MCF 10A (cell line): ENCODE data around the gene SORBS2. TPM values are rescaled to one million over a fixed set of nuclear protein-coding genes. Genes with fewer than 3 reads are reported as not detected.
"Not testable (repeated sequence)": the region's sequence is repeated elsewhere in the genome, so short reads cannot be mapped to it uniquely, and the experiment has no call there.

ENCODE experiments used
- BruUV-seq: library from RNA; stranded (reverse); fragments of 400-500 nt; replicated peaks from 2 replicates; lab custom pipeline; 2021; lab: Mats Ljungman, UMichigan
- CTCF ChIA-PET: fragments of 300-600 bp; sonication (Branson Sonifier 250); formaldehyde crosslinking; extraction: SDS; loops from one replicate; lab custom pipeline; 2021; ENCODE audit warnings: antibody characterized with exemption, inconsistent platforms; lab: Yijun Ruan, JAX
- POLR2A ChIA-PET: fragments of 300-600, 350-650 bp; sonication (Branson Sonifier 250); formaldehyde crosslinking; extraction: SDS; loops from one replicate; lab custom pipeline; 2020; ENCODE audit warnings: antibody characterized with exemption, inconsistent platforms; lab: Yijun Ruan, JAX
- DNase-seq: peaks from one replicate; pipeline ENCODE4 v3.0.0-alpha.2; 2018; ENCODE audit not compliant: unreplicated experiment
- H3K27ac Mint-ChIP-seq: one replicate; pipeline ENCODE4 v1.8.0; 2022; ENCODE audit warnings: mild to moderate bottlenecking, low read depth, mixed read lengths; ENCODE audit not compliant: unreplicated experiment
- H3K27me3 Mint-ChIP-seq: one replicate; pipeline ENCODE4 v1.8.0; 2022; ENCODE audit warnings: mixed read lengths; ENCODE audit not compliant: insufficient read depth, unreplicated experiment
- H3K36me3 Mint-ChIP-seq: one replicate; pipeline ENCODE4 v1.8.0; 2022; ENCODE audit warnings: mild to moderate bottlenecking, moderate library complexity, mixed read lengths; ENCODE audit not compliant: insufficient read depth, unreplicated experiment
- H3K4me1 Mint-ChIP-seq: one replicate; pipeline ENCODE4 v1.8.0; 2022; ENCODE audit warnings: mixed read lengths; ENCODE audit not compliant: insufficient read depth, unreplicated experiment
- H3K4me3 Mint-ChIP-seq: one replicate; pipeline ENCODE4 v1.8.0; 2022; ENCODE audit warnings: mild to moderate bottlenecking, moderate library complexity, mixed read lengths; ENCODE audit not compliant: unreplicated experiment
- H3K9me3 Mint-ChIP-seq: one replicate; pipeline ENCODE4 v1.8.0; 2022; ENCODE audit warnings: mixed read lengths; ENCODE audit not compliant: unreplicated experiment
- intact Hi-C: fragments of 100-400 bp; cut with micrococcal nuclease; formaldehyde crosslinking; loops from 2 replicates; pipeline ENCODE4 v1.14.1; 2022
- total RNA-seq: library from RNA; stranded (reverse); gene quantifications from 2 replicates; pipeline ENCODE4 v1.2.3, GENCODE V29; 2022
- TF ChIP-seq, protein P1 (sequence below): fragments of 200-600 bp; IDR thresholded peaks from one replicate; pipeline ENCODE4 v1.8.0; 2022; ENCODE audit warnings: antibody characterized with exemption, mild to moderate bottlenecking; ENCODE audit not compliant: unreplicated experiment

The SORBS2 gene
- total RNA-seq, 1 experiment from 2014 or later: 19.3 TPM

DNA sequence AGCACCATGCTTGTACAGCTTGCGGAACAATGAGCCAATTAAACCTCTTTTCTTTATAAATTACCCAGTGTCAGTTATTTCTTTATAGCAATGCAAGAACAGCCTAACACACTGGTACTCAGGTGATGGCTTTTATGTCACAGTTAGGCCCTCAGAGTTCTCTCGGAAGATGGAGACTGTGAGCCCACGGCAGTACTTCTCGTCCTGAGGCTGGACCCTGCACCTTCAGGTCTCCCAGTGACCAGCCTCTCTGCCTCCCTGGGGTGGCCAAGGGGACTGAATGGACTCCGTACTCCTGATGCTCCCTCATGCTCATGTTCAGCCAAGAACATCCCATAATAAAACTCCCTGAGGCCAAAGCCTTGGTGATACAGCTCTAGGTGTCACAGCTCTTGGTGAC is 251.7 kb downstream of the SORBS2 start:
- TF ChIP-seq, protein P1, sequence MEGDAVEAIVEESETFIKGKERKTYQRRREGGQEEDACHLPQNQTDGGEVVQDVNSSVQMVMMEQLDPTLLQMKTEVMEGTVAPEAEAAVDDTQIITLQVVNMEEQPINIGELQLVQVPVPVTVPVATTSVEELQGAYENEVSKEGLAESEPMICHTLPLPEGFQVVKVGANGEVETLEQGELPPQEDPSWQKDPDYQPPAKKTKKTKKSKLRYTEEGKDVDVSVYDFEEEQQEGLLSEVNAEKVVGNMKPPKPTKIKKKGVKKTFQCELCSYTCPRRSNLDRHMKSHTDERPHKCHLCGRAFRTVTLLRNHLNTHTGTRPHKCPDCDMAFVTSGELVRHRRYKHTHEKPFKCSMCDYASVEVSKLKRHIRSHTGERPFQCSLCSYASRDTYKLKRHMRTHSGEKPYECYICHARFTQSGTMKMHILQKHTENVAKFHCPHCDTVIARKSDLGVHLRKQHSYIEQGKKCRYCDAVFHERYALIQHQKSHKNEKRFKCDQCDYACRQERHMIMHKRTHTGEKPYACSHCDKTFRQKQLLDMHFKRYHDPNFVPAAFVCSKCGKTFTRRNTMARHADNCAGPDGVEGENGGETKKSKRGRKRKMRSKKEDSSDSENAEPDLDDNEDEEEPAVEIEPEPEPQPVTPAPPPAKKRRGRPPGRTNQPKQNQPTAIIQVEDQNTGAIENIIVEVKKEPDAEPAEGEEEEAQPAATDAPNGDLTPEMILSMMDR: no peak
- Mint-ChIP-seq H3K4me3 (no peak overlapping the region), H3K36me3 (no peaks in the 10 kb centered on the region), H3K9me3 (no peaks in the 10 kb centered on the region), H3K4me1 (peaks cover 12% of the 10 kb centered on the region), H3K27me3 (no peaks in the 10 kb centered on the region), H3K27ac (no peak overlapping the region)
- ChIA-PET CTCF (interaction anchor here (0.6 to 1.1 kb wide), 3 partner anchors 15 to 37 kb away, joined by 3 read pairs; no protein-coding TSS in a partner anchor), POLR2A (interaction anchor here (0.7 kb wide), 1 partner anchor 807 kb away, joined by 4 read pairs; no protein-coding TSS in a partner anchor)
- DNase-seq: no peak
- no TSS peak for BruUV-seq
- intact Hi-C loops: no loop called here

DNA sequence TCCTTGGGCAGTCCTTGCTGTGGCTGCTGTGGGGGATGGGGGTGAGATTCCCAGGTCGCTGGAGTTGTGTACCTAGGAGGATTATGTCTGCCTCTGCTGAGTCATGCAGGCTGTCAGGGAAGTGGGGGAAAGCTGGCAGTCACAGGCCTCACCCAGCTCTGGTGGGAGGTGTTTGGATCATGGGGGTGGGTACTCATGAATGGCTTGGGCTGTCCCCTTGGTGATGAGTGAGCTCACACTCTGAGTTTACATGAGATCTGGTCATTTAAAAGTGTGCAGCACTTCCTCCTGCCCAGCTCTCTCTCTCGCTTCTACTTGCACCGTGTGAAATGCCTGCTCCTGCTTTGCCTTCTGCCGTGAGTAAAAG is 252.1 kb downstream of the SORBS2 start:
- Mint-ChIP-seq H3K9me3 (no peaks in the 10 kb centered on the region), H3K27me3 (no peaks in the 10 kb centered on the region), H3K4me1 (peaks cover 12% of the 10 kb centered on the region), H3K36me3 (no peaks in the 10 kb centered on the region), H3K4me3 (no peak overlapping the region), H3K27ac (no peak overlapping the region)
- peak; percentile 83 for DNase-seq
- BruUV-seq: no TSS peak
- TF ChIP-seq, protein P1: no peak
- CTCF ChIA-PET: interaction anchor here (1.1 kb wide), 1 partner anchor 38 kb away, joined by 3 read pairs; no protein-coding TSS in a partner anchor
- intact Hi-C loops: no loop called here
- POLR2A ChIA-PET: no interaction called here

DNA sequence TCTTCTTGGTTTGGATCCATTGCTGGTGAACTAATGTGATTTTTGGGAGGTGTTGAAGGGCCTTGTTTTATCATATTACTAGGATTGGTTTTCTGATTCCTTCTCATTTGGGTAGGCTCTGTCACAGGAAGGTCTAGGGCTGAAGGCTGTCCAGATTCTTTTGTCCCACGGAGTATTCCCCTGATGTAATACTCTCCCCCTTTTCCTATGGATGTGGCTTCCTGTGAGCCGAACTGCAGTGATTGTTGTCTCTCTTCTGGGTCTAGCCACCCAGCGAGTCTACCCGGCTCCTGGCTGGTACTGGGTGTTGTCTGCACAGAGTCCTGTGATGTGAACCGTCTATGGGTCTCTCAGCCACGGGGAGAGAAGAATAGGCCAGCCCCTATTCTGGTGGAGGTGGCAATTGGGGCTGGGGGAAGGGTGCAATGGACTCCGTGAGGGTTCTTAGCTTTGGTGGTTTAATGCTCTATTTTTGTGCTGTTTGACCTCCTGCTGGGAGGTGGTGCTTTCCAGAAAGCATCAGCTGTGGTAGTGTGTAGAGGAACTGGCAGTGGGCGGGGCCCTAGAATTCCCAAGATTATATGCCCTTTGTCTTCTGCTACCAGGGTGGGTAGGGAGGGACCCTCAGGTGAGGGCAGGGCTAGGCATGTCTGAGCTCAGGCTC is 252.6 kb downstream of the SORBS2 start:
- POLR2A ChIA-PET: interaction anchor here (0.7 kb wide), 1 partner anchor 668 kb away, joined by 3 read pairs; the partner anchor contains the start of gene KLKB1
- not testable (repeated sequence) for H3K27ac Mint-ChIP-seq, BruUV-seq

DNA sequence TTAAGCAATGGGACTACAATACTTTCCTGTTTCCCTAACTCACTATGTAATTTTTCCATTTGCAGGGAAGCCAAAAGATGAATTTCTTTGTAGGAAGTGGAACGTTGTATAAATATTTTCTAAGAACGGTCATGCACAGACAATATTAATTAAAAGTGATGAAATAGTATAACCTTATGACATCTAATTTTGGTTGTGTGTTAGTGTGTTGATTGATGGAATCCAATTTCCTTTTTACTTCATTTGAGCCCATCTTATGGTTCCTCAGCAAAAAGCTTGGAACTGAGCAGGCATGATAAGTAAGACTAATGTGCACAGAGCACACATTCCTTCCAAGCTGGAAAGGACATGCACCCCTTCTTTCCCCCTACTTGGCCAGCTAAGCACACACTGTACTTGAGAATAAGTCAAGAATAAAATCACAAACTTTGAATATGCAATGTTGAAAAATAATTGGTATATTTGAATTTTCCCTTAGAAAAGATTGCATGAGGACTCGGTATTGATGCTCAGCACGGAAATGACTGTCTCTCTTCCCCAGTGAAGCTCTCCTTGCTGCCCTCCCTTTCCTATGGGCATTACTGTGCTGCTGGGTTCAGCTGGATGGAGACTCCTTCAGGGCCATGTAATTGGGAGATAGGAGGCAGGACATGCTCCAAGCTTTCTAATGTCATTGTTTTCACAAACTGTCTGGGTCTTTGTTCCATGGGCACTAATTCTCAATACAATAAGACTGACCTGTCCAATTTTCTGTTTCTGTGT is 257.4 kb downstream of the SORBS2 start:
- TF ChIP-seq, protein P1: no peak
- CTCF ChIA-PET: interaction anchor here (0.7 to 0.8 kb wide), 2 partner anchors 38 to 281 kb away, joined by 3 read pairs; no protein-coding TSS in a partner anchor
- Mint-ChIP-seq H3K9me3 (no peaks in the 10 kb centered on the region), H3K27ac (no peak overlapping the region), H3K4me1 (peaks cover 4% of the 10 kb centered on the region), H3K36me3 (no peaks in the 10 kb centered on the region), H3K4me3 (no peak overlapping the region), H3K27me3 (no peaks in the 10 kb centered on the region)
- DNase-seq: no peak
- BruUV-seq: no TSS peak
- intact Hi-C loops: no loop called here
- POLR2A ChIA-PET: no interaction called here

More for the DNA sequence above, 252.6 kb downstream of the SORBS2 start:
- CTCF ChIA-PET, H3K4me3 Mint-ChIP-seq, DNase-seq, H3K27me3 Mint-ChIP-seq, H3K9me3 Mint-ChIP-seq, intact Hi-C loops, H3K36me3 Mint-ChIP-seq: not testable (repeated sequence)
- peaks cover 12% of the 10 kb centered on the region for H3K4me1 Mint-ChIP-seq
